ENCODE data around the gene KEAP1. TPM values are rescaled to one million over a fixed set of nuclear protein-coding genes. Genes with fewer than 3 reads are reported as not detected.
"Not testable (repeated sequence)": the region's sequence is repeated elsewhere in the genome, so short reads cannot be mapped to it uniquely, and the experiment has no call there.

The KEAP1 gene
- total RNA-seq, 6 donors from 2014 or later = 34.6 to 85.1 (median 60.7) TPM

DNA sequence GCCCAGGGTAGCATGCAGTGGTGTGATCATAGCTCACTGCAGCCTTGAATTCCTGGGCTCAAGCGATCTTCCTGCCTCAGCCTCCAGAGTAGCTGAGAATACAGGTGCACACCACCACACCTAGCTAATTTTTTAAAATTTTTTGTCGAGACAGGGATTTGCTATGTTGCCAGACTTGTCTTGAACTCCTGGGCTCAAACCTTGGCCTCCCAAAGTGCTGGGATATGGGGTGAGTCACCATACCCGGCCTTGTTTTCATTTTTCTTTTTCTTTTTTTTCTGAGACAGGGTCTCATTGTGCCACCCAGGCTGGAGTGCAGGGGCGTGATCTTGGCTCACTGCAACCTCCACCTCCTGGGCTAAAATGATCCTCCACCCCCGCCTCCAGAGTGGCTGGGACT is 38.7 kb downstream of the KEAP1 start:
- DNase-seq (no peak), ATAC-seq (ENCODE audit: low FRiP score in 2 of 2) (no peak)
- Histone ChIP-seq H3K4me3 (no peak overlapping the region), H3K4me1 (peaks cover 6 to 8% (median 6%) of the 10 kb centered on the region in 4 donors), H3K27ac (no peak overlapping the region), H3K36me3 (peaks cover 0 to 43% (median 26%) of the 10 kb centered on the region in 4 donors), H3K27me3 (no peaks in the 10 kb centered on the region), H3K9me3 (no peaks in the 10 kb centered on the region)
- WGBS, 2 donors = 92 to 95% methylated on average over 5 of the region's 5 CpGs
- no peak for TF ChIP-seq POLR2A (IDR thresholded peaks at IDR 0.05)

DNA sequence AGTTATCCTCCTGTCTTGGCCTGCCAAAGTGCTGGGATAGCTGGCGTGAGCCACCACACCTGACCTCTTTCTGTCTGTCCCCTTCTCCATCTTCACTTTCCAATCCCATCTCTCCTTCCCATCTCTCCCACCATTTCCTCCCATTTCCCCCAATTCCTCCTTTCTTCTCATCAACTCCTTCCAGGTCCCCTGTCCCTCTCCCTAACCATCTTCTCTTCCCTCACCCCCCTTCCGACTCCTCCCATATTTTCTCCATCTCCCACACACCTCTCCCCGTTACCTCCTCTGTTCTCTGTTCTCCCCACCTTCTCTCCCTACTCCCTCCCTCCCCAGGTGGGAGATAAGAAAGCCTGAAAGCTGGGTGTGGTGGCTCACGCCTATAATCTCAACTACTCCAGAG is 40.6 kb downstream of the KEAP1 start:
- H3K27me3 ChIP-seq = no peaks in the 10 kb centered on the region
- H3K27ac ChIP-seq = no peak overlapping the region
- H3K4me3 ChIP-seq = no peak overlapping the region
- ATAC-seq (ENCODE audit: low FRiP score in 2 of 2) = no peak
- H3K4me1 ChIP-seq = peaks cover 6 to 8% (median 6%) of the 10 kb centered on the region in 4 donors
- DNase-seq = no peak
- peaks cover 0 to 48% (median 28%) of the 10 kb centered on the region in 4 donors for H3K36me3 ChIP-seq
- TF ChIP-seq POLR2AphosphoS5 (IDR thresholded peaks at IDR 0.05) (no peak), EP300 (IDR thresholded peaks at IDR 0.05) (no peak), POLR2A (IDR thresholded peaks at IDR 0.05) (no peak)
- TF ChIP-seq, protein P1, sequence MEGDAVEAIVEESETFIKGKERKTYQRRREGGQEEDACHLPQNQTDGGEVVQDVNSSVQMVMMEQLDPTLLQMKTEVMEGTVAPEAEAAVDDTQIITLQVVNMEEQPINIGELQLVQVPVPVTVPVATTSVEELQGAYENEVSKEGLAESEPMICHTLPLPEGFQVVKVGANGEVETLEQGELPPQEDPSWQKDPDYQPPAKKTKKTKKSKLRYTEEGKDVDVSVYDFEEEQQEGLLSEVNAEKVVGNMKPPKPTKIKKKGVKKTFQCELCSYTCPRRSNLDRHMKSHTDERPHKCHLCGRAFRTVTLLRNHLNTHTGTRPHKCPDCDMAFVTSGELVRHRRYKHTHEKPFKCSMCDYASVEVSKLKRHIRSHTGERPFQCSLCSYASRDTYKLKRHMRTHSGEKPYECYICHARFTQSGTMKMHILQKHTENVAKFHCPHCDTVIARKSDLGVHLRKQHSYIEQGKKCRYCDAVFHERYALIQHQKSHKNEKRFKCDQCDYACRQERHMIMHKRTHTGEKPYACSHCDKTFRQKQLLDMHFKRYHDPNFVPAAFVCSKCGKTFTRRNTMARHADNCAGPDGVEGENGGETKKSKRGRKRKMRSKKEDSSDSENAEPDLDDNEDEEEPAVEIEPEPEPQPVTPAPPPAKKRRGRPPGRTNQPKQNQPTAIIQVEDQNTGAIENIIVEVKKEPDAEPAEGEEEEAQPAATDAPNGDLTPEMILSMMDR (IDR thresholded peaks at IDR 0.05) = no peak
- 91 to 94% methylated on average over 4 of the region's 4 CpGs for WGBS, 2 donors
- no peaks in the 10 kb centered on the region for H3K9me3 ChIP-seq

DNA sequence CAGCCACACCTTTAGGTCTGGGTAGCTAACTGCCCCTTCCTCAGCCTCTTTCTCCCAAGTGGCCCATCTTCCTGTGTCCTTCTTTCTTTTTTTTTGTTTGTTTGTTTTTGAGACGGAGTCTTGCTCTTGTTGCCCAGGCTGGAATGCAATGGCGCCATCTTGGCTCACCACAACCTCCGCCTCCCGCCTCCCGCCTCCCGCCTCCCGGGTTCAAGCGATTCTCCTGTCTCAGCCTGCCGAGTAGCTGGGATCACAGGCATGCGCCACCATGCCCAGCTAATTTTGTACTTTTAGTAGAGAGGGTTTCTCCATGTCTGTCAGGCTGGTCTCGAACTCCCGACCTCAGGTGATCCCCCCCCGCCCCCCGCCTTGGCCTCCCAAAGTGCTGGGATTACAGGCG is 41.1 kb downstream of the KEAP1 start:
- H3K27me3 ChIP-seq; H3K27ac ChIP-seq; DNase-seq; ATAC-seq (ENCODE audit: low FRiP score in 2 of 2); H3K4me1 ChIP-seq; H3K9me3 ChIP-seq: not testable (repeated sequence)
- H3K4me3 ChIP-seq = peak overlapping the region in 1 of 4 donors; percentile 42
- 95 to 96% methylated on average over 13 to 15 of the region's 15 CpGs for WGBS, 2 donors
- peaks cover 0 to 44% (median 24%) of the 10 kb centered on the region in 4 donors for H3K36me3 ChIP-seq

DNA sequence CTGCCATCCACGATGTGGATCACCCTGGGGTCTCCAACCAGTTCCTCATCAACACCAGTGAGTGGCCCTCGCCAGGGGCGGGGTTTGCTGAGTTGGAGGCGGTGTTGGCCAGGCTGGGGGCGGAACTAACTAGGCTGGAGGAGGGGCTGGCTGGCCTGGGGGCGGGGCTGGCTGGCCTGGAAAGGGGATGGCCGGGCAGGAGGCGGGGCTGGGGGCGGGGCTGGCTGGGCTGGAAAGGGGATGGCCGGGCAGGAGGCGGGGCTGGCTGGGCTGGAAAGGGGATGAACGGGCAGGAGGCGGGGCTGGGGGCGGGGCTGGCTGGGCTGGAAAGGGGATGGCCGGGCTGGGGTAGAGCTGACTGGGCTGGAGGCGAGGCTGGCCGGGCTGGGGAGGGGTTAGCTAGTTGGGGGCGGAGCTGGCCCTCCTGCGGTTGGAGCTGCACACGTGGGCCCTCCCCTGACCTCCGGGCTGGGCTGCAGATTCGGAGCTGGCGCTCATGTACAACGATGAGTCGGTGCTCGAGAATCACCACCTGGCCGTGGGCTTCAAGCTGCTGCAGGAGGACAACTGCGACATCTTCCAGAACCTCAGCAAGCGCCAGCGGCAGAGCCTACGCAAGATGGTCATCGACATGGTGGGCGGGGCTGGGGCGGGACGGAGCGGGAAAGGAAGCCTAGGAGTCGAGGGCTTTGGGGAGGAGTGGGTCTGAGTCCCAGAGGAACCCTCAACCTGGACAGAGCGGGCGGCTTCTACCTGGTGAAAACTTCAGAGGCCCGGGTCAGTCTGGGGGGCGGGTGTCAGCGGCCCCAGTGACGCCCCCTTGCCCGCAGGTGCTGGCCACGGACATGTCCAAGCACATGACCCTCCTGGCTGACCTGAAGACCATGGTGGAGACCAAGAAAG is 41.9 kb downstream of the KEAP1 start:
- TF ChIP-seq, protein P1 (IDR thresholded peaks at IDR 0.05) = no peak
- no peak for TF ChIP-seq EP300 (IDR thresholded peaks at IDR 0.05)
- no peak for TF ChIP-seq POLR2AphosphoS5 (IDR thresholded peaks at IDR 0.05)
- TF ChIP-seq POLR2A (IDR thresholded peaks at IDR 0.05) = no peak
- peaks cover 6 to 8% (median 6%) of the 10 kb centered on the region in 4 donors for H3K4me1 ChIP-seq
- DNase-seq = peak; percentile 95 to 98
- no peak overlapping the region for H3K27ac ChIP-seq
- 11 to 16% methylated on average over 9 to 44 of the region's 45 CpGs for WGBS, 2 donors
- peaks cover 0 to 38% (median 18%) of the 10 kb centered on the region in 4 donors for H3K36me3 ChIP-seq
- no peaks in the 10 kb centered on the region for H3K9me3 ChIP-seq
- H3K27me3 ChIP-seq = no peaks in the 10 kb centered on the region
- ATAC-seq (ENCODE audit: low FRiP score in 2 of 2) = peak; percentile 96 to 97
- peak overlapping the region in 3 of 4 donors; percentile 22 to 44 (median 42) for H3K4me3 ChIP-seq

DNA sequence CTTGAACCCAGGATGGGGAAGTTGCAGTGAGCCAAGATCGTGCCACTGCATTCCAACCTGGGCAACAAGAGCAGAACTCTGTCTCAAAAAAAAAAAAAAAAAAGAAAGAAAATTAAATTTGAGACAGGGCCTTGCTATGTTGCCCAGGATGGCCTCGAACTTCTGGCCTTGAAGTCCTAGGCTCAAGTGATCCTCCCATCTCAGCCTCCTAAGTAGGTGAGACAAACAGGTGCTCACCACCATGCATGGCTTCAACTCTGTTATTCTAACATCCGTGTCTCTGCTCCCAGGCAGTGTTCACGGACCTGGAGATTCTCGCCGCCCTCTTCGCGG is 42.5 kb downstream of the KEAP1 start:
- 46 to 49% methylated on average over 8 of the region's 8 CpGs for WGBS, 2 donors
- Histone ChIP-seq H3K4me3 (no peak overlapping the region), H3K4me1 (peaks cover 6 to 8% (median 6%) of the 10 kb centered on the region in 4 donors), H3K9me3 (no peaks in the 10 kb centered on the region), H3K27me3 (no peaks in the 10 kb centered on the region), H3K36me3 (peaks cover 0 to 38% (median 18%) of the 10 kb centered on the region in 4 donors), H3K27ac (no peak overlapping the region)
- ATAC-seq (ENCODE audit: low FRiP score in 2 of 2) (no peak), DNase-seq (no peak)
- TF ChIP-seq POLR2A (IDR thresholded peaks at IDR 0.05) (no peak), POLR2AphosphoS5 (IDR thresholded peaks at IDR 0.05) (no peak), EP300 (IDR thresholded peaks at IDR 0.05) (no peak)
- TF ChIP-seq, protein P1 (IDR thresholded peaks at IDR 0.05) = no peak

DNA sequence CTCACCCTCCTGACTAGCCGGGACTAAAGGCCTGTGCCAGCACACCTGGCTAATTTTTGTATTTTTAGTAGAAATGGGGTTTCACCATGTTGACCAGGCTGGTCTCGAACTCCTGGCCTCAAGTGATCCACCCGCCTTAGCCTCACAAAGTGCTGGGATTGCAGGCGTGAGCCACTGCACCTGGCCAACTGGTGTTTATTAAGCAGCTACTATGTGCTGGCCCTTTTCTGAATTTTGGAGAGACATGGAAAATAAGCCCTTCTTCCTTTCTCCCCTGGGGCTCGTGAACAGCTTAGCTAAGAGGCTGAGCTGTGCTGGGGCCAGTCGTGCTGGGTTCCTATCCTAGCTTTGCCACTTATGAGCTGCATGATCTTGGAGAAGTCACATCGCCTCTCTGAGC is 44.4 kb downstream of the KEAP1 start:
- not testable (repeated sequence) for H3K27ac ChIP-seq; H3K4me3 ChIP-seq; DNase-seq; ATAC-seq (ENCODE audit: low FRiP score in 2 of 2); H3K27me3 ChIP-seq; H3K9me3 ChIP-seq; H3K4me1 ChIP-seq
- WGBS, 2 donors = 93% methylated on average over 6 to 7 of the region's 7 CpGs
- H3K36me3 ChIP-seq = peaks cover 0 to 23% (median 9%) of the 10 kb centered on the region in 4 donors

Measured in upper lobe of left lung (tissue), 6 donors.